Putamen (tissue), 1 donor: Measurements from ENCODE around the gene STAC.
"Not testable (repeated sequence)": the region's sequence is repeated elsewhere in the genome, so short reads cannot be mapped to it uniquely, and the experiment has no call there.

ENCODE experiments used
- DNase-seq: peaks from one replicate; pipeline ENCODE4 v3.0.0-alpha.2; 2016; ENCODE audit warnings: low spot score

Gene STAC

DNA sequence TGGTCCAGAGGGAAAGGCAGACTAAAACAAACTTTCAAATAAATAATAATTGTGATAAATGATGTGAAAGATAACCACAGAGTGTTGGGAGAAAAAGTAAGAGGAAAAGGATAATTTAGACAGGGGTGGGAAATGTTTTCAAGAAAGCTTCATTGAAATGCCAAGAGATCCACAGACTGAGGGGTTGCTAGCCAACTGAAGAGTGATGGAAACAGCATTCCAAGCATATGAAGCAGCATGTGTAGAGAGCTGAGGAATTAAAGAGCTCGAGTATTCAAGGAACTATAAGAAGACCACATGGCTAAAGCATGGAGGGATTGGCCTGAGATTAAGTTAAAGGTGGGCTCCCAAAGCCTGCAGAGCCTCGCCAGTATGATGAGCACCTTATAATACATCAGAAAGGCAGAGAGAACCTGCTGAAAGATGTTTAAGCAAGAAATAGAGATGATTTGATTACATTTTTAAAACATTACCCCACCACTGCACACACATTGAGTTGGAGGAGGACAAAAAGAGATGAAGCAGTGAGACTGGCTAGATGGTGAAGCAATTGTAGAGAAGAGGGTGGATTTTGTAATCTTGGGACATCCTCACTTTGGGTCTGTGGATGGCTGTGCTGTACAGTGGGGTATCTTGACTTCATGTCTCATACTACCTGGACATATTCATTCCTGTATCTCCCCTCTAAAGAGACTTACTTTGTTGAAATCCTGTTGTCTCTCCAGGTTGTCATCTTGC, 100.8 kb downstream of the STAC start:
- no peak for DNase-seq

DNA sequence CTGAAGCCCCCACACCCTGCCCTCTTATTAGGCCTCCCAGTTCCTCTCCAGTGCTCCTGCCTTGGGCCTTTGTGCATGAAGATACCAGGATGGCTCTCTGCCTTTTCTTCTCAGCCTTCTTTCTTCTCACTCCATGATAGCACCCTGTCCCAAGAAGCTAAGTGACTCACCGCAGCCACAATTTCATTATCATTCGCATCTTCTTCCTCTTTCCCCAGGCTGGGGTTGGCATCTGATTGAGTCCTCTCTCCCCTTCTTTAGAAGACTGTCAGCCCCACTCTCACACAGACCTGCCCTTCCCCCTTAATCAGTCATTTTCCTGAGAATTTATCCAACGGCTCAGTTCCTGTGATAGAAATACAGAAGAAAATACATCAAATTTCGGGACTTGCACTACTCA, 102.0 kb downstream of the STAC start:
- no peak for DNase-seq

DNA sequence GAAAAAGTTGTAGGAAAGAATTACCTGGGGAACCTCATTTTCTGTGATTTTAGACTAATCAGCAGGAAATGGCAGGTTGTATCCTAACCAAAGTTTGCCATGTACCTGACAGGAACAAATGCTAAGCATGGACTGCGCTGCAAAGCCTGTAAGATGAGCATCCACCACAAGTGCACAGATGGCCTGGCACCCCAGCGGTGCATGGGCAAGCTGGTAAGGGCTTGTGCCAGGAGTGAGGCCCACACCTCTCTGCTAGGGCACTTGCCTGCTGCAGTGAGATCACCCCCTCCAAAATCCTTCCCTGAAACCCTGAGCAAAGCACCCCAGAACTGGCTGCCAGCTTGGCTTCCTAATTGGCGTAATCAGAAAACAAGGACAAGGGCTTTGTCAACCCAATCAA, 102.6 kb downstream of the STAC start:
- no peak for DNase-seq

DNA sequence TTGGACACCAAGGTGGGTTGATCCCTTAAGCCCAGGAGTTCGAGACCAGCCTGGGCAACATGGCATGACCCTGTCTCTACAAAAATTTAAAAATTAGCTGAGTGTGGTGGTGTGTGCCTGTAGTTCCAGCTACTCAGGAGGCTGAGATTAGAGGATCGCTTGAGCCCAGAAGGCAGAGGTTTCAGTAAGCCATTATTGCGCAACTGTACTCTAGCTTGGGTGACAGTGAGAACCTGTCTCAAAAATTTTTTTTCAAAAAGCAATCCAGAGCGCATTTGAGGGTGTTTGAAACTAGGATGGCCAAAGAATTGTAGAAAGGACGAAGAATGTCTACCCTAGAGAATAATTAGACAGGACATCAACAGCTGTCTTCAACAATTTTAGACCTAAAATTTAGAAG, 103.4 kb downstream of the STAC start:
- DNase-seq = no peak

DNA sequence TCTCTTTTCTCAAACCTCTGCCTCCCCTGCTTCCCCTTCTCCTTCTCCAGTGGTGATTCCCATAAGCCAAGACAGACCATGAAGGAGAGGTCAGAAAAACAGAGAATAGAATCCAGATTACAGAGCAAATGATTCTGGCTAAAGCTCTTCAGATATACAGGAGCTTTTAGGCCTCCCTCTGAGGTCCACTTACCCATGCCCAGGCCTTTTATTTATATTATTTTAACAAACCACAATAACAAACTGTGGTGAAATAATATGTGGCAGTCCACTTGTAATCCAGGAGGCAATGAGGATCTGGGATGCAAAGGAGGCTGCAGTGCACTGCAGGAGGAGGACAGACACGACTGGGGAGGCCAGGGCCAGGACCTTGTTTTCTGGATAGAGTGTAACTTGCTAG, 104.1 kb downstream of the STAC start:
- no peak for DNase-seq

DNA sequence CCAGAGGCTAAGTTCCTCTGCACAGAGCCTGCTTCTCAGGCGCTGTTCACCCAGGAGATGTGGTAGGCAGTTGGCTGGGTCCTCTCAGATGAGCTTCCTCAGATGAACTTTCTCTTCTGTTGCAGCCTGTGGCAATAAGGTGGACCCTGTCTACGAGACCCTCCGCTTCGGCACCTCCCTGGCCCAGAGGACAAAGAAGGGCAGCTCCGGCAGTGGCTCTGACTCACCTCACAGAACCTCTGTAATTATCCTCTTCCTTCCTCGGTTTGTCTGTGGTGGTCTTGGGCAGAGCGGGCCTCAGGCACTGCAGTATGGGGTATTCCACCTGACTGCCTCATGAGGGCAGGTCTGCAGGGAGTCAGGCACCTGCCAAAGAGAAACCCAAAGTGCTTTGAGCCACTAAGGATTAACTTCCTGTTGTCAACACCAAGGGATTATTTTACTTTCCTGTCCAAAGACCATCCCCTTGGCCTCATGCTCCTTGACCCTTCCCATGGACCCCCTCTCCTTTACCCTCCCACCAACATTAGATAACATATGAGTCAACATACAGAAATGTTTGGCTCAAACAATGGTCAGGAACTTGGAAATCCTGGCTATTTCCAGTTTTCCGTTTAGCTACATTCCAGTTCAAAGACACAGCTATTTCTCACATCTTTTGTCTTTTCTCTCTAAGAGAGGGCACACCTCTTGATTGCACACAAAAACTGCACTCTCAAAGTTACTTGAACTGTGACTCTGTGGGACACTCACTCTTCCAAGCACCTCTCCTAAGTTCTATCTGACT, 105.9 kb downstream of the STAC start:
- DNase-seq = no peak

DNA sequence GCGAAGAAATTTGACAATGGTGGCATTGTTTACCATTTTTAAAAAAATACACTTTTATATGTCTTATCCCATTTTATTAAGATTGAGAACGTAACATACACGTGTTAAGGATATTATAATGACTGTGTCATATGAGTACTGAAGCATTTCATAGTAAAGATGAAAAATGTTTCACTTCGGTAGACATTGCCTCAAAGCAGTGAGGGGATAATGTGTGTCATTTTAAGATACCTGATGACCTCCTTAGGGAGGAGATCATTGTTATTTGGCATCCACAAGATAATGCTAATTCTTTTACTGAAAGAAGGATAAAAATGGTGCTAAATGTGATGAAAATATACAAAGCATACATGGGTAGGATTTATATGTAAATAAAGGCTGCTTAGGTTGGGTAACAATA, 107.3 kb downstream of the STAC start:
- no peak for DNase-seq

DNA sequence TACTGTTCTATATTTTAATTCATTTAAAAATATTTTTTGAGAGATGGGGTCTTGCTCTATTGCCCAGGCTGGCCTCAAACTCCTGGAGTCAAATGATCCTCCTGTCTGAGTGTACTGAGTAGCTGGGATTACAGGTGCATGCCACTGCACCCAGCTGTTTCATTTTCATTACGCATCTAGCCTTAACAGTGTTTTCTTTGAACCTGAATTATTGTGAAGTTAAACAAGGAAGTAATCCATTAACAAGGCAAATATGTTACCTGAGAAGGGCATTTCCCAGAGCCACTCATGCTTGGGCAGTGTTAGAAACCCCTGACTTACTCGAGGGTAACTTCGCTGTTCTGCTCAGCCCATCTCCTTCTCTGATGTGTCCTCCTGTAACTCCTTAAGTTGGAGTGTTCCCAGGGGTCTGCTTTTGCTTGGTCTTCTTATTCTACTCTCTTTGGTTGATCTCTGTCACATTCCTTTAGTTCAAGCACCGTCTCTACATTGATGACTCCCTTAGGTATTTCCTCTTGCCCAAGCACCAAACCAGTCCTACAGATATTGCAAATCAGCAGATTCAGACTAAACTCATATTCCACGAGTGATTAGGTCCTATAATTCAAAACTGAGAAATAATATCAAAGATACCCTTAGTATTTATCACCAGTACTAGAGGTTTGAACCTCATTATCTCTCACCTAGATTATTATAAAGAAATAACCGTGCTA, 107.9 kb downstream of the STAC start:
- no peak for DNase-seq

DNA sequence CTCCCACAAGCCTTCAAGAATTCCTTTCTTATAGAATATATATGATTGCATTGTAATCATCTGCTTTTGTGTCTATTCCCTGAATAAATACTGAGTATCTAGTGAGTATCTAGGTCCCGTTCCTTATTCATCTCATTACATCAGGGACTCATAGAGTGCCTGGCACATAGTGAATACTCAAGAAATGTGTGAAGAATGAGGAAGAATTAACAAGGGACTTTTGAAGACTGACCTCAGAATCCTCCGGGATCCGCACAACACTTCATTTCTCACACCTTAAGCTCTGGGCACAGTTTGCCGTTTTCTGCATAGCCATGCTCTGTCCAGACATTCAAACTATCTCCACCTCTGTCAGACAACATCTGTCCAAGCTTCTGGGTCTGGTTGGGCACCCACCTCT, 108.8 kb downstream of the STAC start:
- DNase-seq = no peak

DNA sequence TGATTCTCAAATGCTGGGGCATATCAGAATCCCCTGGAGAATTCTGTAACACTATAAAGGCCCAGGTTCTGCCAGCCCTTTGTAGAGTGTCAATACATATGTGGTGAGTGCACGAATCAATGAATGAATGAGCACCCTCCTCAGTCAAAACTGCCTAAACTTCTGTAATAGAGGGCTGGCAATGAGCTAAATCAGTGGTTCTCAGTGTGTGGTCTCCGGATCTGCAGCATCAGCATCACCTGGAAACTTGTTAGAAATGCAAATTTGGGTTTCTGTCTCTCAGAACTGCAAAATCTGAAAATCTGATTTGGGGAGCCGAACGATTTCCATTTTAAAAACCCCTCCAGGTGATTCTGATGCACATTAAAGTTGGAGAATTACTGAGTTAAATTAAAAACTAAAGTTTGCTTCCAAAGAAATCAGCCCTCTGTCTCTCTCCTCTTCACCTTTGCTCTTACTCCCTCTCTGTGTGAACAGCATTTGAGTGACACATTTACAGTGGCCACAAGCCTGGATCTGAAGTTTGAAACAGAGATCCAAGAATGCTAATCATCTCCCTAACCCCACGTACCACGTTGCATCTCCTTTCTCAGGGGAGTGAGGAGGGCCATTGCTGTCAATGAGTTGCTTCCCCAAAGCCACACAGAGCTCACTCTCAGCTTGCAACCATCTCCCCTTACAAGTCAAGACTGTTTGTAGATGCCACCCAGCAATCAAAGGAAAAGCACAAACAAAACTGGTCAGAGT, 109.5 kb downstream of the STAC start:
- no peak for DNase-seq

DNA sequence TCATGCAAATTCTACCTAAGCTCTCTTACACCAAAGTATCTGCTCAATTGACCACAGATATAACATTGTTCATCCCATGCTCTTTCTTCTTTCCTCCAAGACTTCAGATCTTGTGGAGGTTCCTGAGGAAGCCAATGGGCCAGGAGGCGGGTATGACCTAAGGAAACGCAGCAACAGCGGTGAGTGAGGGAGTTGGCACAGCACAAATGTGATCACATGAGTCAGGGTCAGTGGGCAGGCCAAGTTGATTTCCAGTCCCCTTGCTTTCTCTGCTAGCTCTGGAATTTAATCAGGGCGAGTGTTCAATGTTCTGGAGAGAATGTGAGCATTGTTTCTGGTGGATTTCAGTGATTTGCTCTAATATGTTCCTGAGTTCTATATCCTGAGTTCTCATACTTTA, 112.7 kb downstream of the STAC start:
- DNase-seq = no peak

DNA sequence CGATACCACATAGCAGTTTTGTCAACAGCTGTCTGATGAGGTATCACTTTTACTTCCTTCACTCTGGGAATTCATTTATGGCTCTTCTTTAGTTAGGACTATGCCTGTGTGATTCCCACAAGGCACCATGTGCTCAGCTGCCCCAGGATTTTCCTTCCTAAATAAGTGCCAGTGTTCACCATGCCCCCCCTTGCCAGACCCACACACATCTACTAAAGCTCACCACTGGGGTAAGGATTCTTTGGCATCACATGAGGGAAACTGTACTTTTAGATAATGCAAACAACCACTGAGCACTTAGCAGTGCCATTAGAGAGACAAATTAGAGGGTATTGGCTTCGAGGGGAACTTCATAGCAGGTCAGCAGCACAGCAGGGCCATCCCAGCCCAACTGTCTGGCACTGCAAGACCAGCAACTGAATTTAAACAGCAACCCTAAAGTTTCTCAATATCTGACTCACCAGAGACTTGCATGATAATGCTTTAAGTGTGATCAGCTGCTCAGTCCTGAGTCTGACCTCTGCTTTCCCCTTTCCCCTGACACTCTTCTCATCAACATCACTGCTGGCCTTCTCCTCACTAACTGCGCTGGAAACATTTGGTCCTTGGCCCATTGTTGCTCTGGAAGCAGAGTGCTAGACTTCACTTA, 114.3 kb downstream of the STAC start:
- no peak for DNase-seq

DNA sequence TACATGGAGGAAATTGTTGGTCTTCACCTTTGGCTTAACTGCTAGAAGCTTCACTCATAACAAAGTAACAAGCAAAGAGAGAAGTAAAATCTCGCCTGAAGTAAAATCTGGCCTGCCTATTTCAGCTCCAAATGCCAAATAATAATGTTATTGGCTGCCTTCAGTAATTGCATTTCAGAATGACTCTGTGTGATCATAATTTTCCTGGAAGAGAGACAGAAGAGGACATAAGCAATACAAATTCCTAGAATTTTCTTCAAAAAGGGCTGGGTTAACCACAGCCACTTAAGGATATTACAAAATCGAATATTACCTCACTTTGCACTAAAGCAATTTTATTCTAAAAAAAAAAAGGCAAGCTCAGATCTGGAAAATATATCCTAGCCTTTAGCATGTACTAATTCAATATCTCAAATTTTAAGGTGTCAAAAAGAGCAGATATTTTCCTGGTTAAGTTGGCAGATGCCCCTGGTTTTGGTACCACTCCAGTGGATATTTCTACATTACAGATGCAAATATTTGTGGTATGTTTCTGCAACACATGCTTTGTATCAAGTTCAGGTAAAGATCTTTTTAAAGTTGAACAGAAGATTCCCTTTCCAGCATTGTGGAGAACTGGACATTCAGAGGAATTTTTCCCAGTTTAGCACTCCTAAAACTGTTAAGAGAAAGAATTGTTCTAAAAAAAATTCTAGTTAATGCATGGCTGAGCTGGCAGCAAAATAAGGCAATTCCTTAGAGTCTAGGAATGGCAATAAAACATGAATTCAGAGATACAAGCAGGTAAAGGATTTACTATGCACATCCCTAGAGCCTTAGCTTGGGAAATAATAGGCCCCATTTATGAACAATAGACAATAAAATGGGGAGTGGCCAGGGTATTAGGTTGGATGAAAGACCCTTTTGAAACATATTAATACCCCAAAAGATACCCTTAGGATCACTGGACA, 116.7 kb downstream of the STAC start:
- DNase-seq = no peak

DNA sequence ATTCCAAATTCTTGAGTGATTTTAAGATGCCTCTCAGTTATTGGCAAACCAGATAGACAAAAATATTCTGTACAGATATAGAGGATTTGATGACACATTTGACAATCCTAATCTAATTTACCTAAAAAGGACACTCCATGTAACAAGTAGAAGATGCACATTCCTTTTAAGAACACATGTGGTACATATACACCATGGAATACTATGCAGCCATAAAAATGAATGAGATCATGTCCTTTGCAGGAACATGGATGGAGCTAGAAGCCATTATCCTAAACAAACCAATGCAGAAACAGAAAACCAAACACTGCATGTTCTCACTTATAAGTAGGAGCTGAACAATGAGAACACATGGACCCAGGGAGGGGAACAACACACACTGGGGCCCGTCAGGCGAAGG, 119.7 kb downstream of the STAC start:
- not testable (repeated sequence) for DNase-seq

DNA sequence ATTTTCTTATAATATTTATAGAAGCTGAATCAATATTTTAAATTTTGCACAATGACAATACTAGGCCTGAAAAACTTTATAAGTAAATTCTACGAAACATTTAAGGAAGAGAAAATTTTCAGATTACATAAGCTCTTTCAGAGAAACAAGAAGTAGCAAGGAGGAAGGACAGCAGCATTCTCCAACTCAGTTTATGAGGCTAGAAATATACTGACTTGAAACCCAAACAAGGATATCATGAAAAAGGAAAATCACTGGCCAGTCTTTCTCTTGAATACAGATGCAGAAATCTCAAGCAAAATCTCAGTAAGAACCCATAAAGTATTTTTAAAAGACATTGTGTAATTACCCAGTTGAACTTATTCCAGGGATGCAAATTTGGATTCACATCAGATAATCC, 121.3 kb downstream of the STAC start:
- DNase-seq = no peak

DNA sequence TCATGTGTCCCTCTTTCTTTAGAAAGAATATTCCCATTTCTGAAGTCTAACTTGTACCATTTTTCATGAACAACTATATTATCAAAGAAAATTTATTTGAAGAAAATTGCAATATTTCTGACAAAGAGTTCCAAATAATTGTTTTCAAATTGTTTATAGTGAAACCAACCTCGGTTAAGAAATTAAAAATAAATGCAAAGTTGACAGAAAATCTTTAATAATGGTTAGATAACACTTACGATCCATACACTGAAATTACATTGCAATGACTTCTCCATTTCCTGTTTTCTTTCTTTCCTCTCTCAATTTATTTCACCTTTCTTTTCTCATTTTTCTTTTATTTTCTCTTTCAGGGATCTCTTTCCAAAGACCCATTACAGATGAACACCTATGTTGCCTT, 125.1 kb downstream of the STAC start:
- no peak for DNase-seq

DNA sequence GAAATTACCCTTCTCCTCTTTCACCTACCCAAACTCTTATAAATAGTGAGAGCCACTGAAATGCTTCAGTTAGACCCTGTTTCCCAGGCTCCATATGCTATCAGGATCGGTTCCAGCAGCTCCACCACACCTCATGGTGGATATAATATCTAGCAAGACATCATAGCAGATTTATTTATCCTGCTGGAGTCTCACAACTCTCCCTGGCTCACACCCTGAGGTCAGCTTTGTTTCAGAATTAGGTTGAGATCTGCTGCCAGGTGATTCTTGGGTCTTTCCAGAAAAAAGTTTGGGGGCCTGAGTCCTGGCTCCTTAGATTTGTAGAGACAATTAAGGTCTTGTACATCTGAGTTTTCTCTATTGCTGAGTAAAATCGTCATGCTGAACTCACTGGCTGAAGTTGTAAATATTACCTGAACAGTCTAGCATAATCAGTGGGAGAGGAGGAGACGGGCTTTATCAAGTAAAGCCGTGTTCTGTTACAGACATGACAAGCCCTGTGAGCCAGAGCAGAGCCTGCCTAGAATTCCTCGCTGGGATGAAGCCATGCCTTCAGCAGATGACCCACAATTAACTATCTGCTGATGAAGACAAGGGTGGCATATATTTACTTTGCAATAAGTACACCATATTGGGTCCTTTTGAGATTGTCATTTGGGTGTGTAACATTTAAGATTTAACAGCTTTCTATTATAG, 131.6 kb downstream of the STAC start:
- DNase-seq = no peak

DNA sequence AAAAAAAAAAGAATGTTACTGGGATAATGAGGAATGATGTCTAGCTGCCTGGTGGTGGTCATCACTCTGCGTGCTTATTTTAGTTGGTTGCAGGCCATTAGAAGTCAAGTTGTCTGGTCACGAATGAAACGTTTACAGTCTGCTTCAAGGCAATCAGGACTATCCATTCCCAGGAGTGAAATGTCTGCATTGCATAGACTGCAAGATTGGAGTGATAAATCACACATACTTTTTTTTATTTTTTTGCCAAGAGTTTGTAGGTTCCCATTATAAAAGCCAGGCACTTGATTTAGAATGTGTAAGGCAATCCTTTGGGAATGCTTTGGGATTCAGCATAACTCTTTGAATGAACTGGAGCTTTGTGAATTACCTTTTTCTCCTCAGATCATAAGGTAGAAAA, 132.3 kb downstream of the STAC start:
- no peak for DNase-seq

DNA sequence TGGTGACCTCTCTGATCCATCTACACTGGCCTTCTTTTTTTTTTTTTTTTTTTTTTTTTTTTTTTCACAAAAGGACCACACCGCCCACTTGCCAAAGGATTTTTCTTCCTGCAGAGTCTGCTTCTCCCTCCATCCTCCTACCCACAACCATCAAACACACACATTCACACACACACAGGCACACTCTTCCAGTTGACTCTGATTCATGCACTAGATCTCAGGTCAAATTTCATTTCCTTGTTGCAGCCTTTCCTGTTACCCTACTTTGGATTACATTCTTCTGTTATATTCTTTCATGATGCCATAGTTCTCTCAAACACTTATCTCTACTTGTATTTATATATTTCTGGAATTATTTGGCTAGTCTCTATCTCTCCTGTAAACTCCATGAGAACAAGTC, 133.9 kb downstream of the STAC start:
- no peak for DNase-seq

DNA sequence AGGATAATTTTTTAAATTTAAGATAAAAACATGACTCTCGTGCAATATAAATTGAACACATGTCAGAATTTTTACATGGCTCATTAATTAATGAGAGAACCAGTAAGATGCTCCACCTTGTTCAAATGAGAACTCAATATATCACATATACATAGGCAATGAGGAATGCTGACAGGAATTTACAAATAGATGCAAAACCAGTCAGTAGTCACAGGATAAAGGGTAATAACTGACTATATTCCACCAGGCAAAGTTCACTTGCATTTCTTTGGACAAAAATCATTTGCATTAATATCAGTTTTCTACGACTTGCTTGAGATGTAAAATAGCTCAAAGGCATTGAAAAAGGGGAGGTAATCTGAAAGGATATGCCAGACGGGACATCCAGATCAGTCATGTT, 139.4 kb downstream of the STAC start:
- DNase-seq = no peak
